Upper lobe of left lung (tissue), 6 donors: ENCODE data around the gene NPTXR. TPM values are rescaled to one million over a fixed set of nuclear protein-coding genes. Genes with fewer than 3 reads are reported as not detected.
A peak's percentile ranks its signal among the peaks of the same experiment; 100 is the strongest.

Experiments
- ATAC-seq, 2 donors: fragments of 200-7000 bp; cut with Tn5 transposase; one replicate each; pipeline ENCODE4 v1.9.1; 2022; ENCODE audit warnings: mild to moderate bottlenecking in 2 of 2, moderate library complexity in 2 of 2; ENCODE audit not compliant: low FRiP score in 2 of 2
- DNase-seq, 2 donors: peaks; one replicate each; pipeline ENCODE4 v3.0.0-alpha.2; 2019 to 2020
- H3K27ac ChIP-seq, 4 donors: fragments of 200-600 bp; sonication (generic); one replicate each; pipeline ENCODE4 v1.5.1; 2016 to 2019
- H3K27me3 ChIP-seq, 4 donors: fragments of 200-600 bp; sonication (generic); one replicate each; pipeline ENCODE4 v1.5.1; 2017 to 2019
- H3K36me3 ChIP-seq, 4 donors: fragments of 200-600 bp; sonication (generic); one replicate each; pipeline ENCODE4 v1.5.1; 2016 to 2019
- H3K4me1 ChIP-seq, 4 donors: fragments of 200-600 bp; sonication (generic); one replicate each; pipeline ENCODE4 v1.5.1; 2018 to 2019
- H3K4me3 ChIP-seq, 4 donors: fragments of 200-600 bp; sonication (generic); one replicate each; pipeline ENCODE4 v1.5.1; 2017 to 2019; ENCODE audit warnings: mild to moderate bottlenecking in 2 of 4, moderate library complexity in 1 of 4
- H3K9me3 ChIP-seq, 4 donors: fragments of 200-600 bp; sonication (generic); one replicate each; pipeline ENCODE4 v1.5.1; 2018 to 2019
- CTCF ChIP-seq, 6 experiments: fragments of 450-650 bp in 4 of 6; fragments of 200-600 bp in 2 of 6; sonication (generic) in 2 of 6; IDR thresholded peaks; one replicate each; pipeline ENCODE4 v1.5.1; 2016 to 2019; ENCODE audit warnings: antibody characterized with exemption in 6 of 6
- EP300 ChIP-seq, 4 donors: sonication (generic); formaldehyde crosslinking; IDR thresholded peaks; one replicate each; pipeline ENCODE4 v1.5.1; 2017; ENCODE audit warnings: antibody characterized with exemption in 4 of 4, control low read depth in 2 of 4
- POLR2A ChIP-seq, 4 donors: fragments of 450-650 bp; IDR thresholded peaks; one replicate each; pipeline ENCODE4 v1.5.1; 2016 to 2017; ENCODE audit warnings: antibody characterized with exemption in 4 of 4, mild to moderate bottlenecking in 2 of 4
- POLR2AphosphoS5 ChIP-seq, 2 donors: sonication (generic); formaldehyde crosslinking; IDR thresholded peaks; one replicate each; pipeline ENCODE4 v1.5.1; 2017; ENCODE audit warnings: antibody characterized with exemption in 2 of 2
- WGBS, 2 donors: methylation state at CpG; one replicate each; pipeline ENCODE4 v1.1.5; 2017 to 2018; 5-methylcytosine and 5-hydroxymethylcytosine counted together
- total RNA-seq, 6 donors: library from RNA; depleted of rRNA in 4 of 6; stranded (reverse); fragments of >200 nt in 4 of 6; gene quantifications; one replicate each; pipeline versions ENCODE4 v1.1.0 to v1.2.1, GENCODE V29; 2016 to 2021
- donor health status: DM: no; HTN: no; CAD: no; lungs with moderate emphysema.
- donor health status: DM: no; HTN: yes; CAD: no; lungs with severe emphysema.

The NPTXR gene
- total RNA-seq, 6 donors from 2014 or later: 1.4 to 6.6 (median 3.0) TPM; not detected in 1

DNA sequence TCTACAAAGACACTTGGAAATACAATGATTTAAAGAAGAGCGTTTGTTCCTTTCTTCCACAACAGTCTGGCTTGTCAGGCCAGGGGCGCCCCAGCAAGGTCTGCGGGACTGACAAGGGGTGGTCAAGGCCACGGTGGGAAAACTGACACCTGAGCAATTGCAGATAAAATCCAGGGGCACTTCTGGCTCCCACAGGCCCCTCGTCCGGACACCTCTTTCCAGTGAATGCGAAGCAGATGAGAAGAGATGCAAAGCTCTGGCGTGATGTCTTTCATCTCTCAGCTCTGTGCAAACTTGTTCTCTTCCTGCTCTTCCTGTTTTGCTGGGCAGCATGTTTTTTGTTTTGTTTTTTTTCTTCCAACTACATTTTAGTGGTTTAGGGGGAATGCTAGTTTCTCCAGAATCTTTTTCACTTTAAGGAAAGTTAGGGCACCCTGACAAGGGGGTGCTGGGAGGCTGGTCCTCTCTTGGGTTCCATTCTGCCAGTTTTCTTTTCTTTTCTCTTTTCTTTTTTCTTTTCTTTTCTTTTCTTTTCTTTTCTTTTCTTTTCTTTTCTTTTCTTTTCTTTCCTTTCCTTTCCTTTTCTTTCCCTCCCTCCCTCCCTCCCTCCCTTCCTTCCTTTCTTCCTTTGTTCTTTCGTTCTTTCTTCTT lies 39.3 kb upstream of the NPTXR start:
- Histone ChIP-seq H3K27ac (peak overlapping the region in 1 of 4 donors; percentile 71), H3K9me3 (no peaks in the 10 kb centered on the region), H3K36me3 (no peaks in the 10 kb centered on the region), H3K4me1 (peaks cover 16 to 24% (median 17%) of the 10 kb centered on the region in 4 donors), H3K4me3 (no peak overlapping the region), H3K27me3 (no peaks in the 10 kb centered on the region)
- 63 to 70% methylated on average over 8 to 9 of the region's 9 CpGs for WGBS, 2 donors
- TF ChIP-seq CTCF (IDR thresholded peaks at IDR 0.05): no peak
- no peak for TF ChIP-seq EP300 (IDR thresholded peaks at IDR 0.05)
- no peak for TF ChIP-seq POLR2AphosphoS5 (IDR thresholded peaks at IDR 0.05)
- no peak for TF ChIP-seq POLR2A (IDR thresholded peaks at IDR 0.05)
- ATAC-seq (no peak), DNase-seq (no peak)

- TF ChIP-seq POLR2A (IDR thresholded peaks at IDR 0.05): no peak
- TF ChIP-seq EP300 (IDR thresholded peaks at IDR 0.05): no peak
- no peak for TF ChIP-seq POLR2AphosphoS5 (IDR thresholded peaks at IDR 0.05)
- no peak for TF ChIP-seq CTCF (IDR thresholded peaks at IDR 0.05)
- no peak for DNase-seq
- Histone ChIP-seq H3K27ac (peak overlapping the region; percentile 15 to 71 (median 56)), H3K9me3 (no peaks in the 10 kb centered on the region), H3K4me1 (peaks cover 16 to 24% (median 17%) of the 10 kb centered on the region in 4 donors), H3K4me3 (no peak overlapping the region), H3K36me3 (no peaks in the 10 kb centered on the region), H3K27me3 (no peaks in the 10 kb centered on the region)
- ATAC-seq: peak; percentile 21 to 78
- WGBS, 2 donors: 77 to 81% methylated on average over 4 to 8 of the region's 8 CpGs
Observed at GRCh38 chr22:38881997-38882879, 38.4 kb upstream of the NPTXR start.

GRCh38 chr22:38881464-38881871 lies 37.6 kb upstream of the NPTXR start:
- no peak overlapping the region for H3K4me3 ChIP-seq
- ATAC-seq (peak; percentile 41 to 65), DNase-seq (peak in 1 of 2 donors; percentile 51)
- H3K27me3 ChIP-seq: no peaks in the 10 kb centered on the region
- 11 to 17% methylated on average over 9 of the region's 9 CpGs for WGBS, 2 donors
- TF ChIP-seq EP300 (IDR thresholded peaks at IDR 0.05) (peak in 1 of 4 donors; percentile 47), POLR2AphosphoS5 (IDR thresholded peaks at IDR 0.05) (peak; percentile 54 to 65), POLR2A (IDR thresholded peaks at IDR 0.05) (no peak)
- no peaks in the 10 kb centered on the region for H3K9me3 ChIP-seq
- H3K36me3 ChIP-seq: no peaks in the 10 kb centered on the region
- peak overlapping the region; percentile 15 to 79 (median 56) for H3K27ac ChIP-seq
- H3K4me1 ChIP-seq: peaks cover 16 to 24% (median 17%) of the 10 kb centered on the region in 4 donors

- ATAC-seq: no peak
- DNase-seq: no peak
- Histone ChIP-seq H3K36me3 (no peaks in the 10 kb centered on the region), H3K4me1 (peaks cover 16 to 24% (median 17%) of the 10 kb centered on the region in 4 donors), H3K27me3 (no peaks in the 10 kb centered on the region), H3K27ac (no peak overlapping the region), H3K4me3 (no peak overlapping the region), H3K9me3 (no peaks in the 10 kb centered on the region)
- WGBS, 2 donors: 83 to 91% methylated on average over 5 of the region's 5 CpGs
- TF ChIP-seq EP300 (IDR thresholded peaks at IDR 0.05): no peak
- TF ChIP-seq POLR2AphosphoS5 (IDR thresholded peaks at IDR 0.05): no peak
- TF ChIP-seq CTCF (IDR thresholded peaks at IDR 0.05): no peak
- no peak for TF ChIP-seq POLR2A (IDR thresholded peaks at IDR 0.05)
Observed at GRCh38 chr22:38879961-38880360, 36.1 kb upstream of the NPTXR start.

GRCh38 chr22:38879108-38879729 lies 35.4 kb upstream of the NPTXR start:
- H3K4me3 ChIP-seq: no peak overlapping the region
- no peaks in the 10 kb centered on the region for H3K9me3 ChIP-seq
- TF ChIP-seq EP300 (IDR thresholded peaks at IDR 0.05) (no peak), POLR2A (IDR thresholded peaks at IDR 0.05) (no peak), CTCF (IDR thresholded peaks at IDR 0.05) (no peak), POLR2AphosphoS5 (IDR thresholded peaks at IDR 0.05) (no peak)
- DNase-seq (no peak), ATAC-seq (no peak)
- H3K36me3 ChIP-seq: no peaks in the 10 kb centered on the region
- peaks cover 16 to 24% (median 17%) of the 10 kb centered on the region in 4 donors for H3K4me1 ChIP-seq
- H3K27ac ChIP-seq: no peak overlapping the region
- 77 to 78% methylated on average over 5 of the region's 5 CpGs for WGBS, 2 donors
- H3K27me3 ChIP-seq: no peaks in the 10 kb centered on the region
